Stimulated activated CD4-positive, alpha-beta T cell treated with anti-CD3 and anti-CD28 coated beads, Interleukin-1b, Interleukin-23, amount 100 ng/mL, for 48 hours (primary cell): Measurements from ENCODE around the gene C1QBP.
"Not testable (repeated sequence)": the region's sequence is repeated elsewhere in the genome, so short reads cannot be mapped to it uniquely, and the experiment has no call there.

Source experiments
- DNase-seq: peaks from one replicate; pipeline ENCODE4 v3.0.0-alpha.2; 2020

The C1QBP gene

DNA sequence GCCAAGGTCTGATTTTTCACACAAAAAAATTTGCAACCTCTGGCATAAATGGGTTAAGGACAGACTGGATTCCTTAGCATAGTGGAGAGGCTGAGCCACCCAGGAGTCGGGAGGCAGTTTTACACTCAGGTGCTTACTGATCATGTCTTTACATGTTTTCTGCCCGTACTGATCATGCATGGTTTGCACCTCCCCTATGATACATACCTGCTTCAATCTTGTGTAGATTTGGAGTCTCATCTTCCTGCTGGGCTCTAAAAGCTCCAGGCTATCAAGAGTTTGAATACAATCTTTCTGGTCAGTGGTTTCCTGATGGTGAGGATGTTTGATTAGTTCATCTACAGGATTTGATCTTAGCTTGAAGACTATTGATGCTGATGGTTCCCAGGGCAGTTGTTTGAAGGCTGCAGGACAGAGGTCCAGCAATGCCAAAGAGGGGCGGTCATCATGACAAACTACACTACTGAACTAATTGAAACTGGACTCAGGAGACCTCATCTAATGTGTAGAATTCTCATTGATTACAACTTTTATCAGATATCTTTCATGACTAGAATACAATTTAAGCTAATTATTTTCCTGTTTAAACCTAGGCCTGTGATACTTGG, 6.9 kb downstream of the C1QBP start:
- DNase-seq = no peak

DNA sequence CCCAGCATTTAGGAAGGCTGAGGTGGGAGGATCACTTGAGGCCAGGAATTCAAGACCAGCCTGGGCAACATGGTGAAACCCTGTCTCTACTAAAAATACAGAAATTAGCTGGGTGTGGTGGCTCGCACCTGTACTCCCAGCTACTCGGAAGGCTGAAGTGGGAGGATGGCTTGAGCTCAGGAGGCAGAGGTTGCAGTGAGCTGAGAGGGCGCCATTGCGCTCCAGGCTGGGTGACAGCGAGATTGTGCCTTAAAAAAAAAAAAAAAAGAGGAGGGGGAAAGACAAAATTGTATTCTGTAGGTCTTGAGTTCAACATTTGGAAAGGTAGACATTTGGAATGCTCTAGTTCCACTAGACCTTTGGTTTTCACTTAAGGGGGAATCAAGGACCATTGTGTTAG, 7.7 kb downstream of the C1QBP start:
- not testable (repeated sequence) for DNase-seq

DNA sequence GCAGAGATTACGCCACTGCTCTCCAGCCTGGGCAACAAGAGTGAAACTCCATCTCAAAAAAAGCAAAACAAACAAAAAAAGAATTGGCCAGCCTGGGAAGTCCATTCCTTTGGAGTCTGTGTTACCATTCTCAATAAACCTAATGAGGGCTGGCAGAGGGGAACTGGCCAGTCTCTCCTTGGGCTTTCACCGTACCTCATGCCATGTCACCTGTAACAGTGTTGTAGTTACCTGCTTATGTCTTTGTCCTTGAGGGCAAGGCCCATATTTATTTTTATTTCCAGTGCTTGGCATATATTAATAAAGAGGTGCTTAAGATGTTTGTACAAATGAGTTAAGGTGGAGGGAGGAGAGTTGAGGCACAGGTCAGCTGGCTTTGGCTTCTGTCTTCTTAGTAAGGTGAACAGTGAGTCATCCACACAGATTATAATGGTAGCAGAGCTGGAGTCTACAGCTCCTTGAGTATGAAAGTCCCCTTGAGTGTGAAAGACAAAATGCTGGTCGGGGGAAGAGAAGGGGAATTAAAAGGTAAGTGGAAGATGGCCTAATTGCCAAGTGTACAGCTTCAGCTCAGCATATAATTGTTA, 8.4 kb downstream of the C1QBP start:
- DNase-seq = no peak

DNA sequence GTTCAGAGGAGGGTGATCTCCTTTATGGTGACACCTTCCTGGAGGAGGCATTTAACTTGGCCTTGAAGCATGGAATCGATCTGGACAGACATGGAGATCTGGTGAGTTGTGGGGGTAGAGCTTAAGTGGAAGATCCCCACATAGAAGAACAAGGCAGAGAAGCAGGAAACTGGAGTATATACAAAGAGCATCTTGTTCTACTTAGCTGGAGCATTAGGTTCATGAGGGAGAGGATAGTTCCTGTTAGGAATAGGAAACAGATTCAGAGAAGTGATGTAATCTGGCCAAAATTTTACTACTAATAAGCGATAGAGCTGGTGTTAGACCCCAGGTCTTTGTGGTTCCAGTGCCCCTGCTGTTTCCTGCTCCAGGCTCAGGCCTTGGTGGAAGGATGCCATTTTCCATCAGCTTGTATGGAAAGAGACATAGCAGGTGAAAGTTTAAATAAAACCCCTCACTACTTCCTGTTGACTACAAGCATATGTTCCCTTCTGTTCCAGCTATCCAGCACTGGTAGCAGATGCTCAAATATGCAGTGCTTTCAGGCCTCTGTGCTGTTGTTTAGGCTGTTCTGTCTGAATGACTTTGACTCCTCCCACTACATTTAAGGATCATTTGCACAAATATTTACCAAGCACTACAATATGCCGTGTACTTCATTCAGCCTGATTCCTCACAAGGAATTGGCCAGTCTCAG, 9.6 kb downstream of the C1QBP start:
- no peak for DNase-seq

DNA sequence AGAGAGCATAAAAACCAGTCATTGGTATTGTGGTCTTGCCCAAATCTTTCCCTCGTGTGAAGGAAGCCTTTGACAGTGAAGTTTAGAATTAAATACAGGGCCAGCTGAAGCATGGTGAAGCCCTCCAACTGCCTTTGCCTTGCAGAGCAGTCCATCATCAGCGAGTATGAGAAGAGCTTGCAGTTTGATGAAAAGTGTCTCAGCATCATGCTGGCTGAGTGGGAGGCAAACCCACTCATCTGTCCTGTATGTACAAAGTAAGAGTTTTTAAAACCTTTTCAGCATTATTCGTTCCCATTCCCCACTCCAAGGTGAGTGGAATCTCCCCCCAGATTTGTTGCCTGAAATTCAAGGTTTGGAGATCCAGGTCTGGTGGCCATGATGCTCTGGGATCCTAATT, 13.1 kb downstream of the C1QBP start:
- DNase-seq = no peak

DNA sequence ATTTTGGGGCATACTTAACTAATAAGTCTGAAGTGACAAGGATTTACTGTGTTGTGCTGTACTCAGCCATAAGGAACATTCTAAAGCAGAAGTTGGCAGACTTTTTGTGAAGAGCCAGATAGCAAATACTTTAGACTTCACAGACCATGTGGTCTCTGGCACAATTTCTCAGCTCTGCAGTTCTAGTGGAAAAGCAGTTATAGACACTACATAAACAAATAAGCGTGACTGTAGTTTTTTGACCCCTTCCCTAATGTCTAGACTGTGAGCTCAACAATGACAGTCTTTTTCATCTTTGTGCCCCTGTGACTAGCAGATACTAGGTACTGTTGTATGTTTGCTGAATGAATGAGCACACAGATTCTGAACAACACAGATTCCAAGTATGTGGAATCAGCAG, 14.0 kb downstream of the C1QBP start:
- DNase-seq = no peak

DNA sequence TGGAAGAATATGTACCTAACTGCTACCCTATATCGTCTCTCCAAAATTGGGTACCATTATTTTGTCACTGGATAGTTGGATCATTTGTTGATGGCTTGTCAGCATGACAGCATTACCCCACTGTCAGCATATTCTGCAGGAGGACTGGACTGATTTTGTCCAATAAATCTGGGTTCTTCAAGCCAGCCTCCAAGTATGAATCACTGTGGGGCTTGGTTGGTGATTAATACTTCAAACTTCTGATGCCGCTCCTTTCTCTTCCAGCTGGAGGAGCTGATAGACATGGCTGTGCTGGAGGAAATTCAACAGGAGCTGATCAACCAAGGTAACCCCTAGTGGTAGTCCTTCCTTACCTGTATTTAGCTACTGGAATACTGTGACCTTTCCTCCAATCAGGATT, 16.4 kb downstream of the C1QBP start:
- DNase-seq = no peak

DNA sequence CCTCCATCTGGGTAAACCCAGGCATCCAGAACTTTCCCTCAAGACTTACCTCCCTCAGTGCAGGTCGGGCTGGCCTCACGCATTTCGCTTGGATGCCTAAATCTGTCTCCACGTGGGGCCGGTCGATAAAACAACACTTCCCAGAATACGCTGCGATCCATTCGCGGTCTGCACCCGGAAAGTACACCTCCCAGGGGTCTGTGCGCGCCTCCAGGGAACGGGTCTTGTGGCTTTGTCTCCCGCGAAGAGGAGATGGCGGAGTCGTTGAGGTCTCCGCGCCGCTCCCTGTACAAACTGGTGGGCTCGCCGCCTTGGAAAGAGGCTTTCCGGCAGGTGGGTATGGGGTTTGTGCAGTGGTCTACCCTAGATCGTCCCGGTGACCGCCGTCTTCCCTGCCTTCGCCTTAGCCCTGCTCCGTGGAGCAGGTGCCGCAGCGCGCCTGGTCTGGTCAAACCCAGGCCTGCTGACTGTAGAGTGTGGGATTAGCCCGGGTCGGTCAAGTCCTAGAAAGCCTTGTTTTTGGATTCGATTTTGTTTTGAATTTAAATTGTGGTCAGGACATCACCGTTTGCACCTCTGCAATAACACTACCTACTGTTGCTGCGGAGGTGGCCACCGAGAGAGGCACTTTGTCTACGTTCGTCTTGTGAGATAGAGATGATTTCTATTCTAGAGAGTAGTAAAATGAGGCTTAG, 18.8 kb downstream of the C1QBP start, which contains the start of gene RPAIN:
TSS of gene RPAIN (plus strand) at position 224 of the 695 bp plus-strand sequence. CDS start at position 253, 29 bp downstream.
- DNase-seq = peak; percentile 88

DNA sequence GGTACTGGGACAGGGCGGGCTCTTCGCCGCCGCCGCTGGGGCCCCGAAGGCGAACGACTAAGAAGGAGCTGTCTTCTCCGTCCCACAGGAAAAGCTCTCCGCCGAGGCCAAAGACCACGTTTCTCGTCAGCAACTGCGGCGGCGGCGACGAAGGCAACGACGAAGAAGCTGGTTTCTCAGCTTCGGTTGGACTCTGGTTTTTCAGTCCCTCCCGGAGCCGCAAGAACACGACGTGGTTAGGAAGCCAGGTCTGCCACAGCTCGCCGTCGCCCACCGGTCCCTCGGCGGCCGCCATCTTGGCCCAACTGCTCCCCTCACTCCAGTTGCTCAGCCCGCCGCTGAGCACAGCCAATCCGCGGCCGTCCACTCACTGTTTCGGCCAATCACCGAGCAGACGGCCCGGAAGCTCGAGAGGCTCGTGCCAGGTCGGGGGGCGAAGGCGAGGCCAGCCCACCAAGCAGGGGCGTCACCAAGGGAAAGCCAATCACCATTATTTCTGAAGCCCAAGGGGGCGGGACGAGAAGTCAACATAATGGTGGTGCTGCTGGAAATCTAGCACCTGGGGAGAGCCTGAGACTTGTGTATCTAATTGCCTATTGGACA, 19.5 kb downstream of the C1QBP start, which contains the start of gene NUP88:
TSS of gene NUP88 (minus strand) at position 307 of the 603 bp plus-strand sequence. CDS start at position 295, 12 bp downstream.
- peak; percentile 98 for DNase-seq

DNA sequence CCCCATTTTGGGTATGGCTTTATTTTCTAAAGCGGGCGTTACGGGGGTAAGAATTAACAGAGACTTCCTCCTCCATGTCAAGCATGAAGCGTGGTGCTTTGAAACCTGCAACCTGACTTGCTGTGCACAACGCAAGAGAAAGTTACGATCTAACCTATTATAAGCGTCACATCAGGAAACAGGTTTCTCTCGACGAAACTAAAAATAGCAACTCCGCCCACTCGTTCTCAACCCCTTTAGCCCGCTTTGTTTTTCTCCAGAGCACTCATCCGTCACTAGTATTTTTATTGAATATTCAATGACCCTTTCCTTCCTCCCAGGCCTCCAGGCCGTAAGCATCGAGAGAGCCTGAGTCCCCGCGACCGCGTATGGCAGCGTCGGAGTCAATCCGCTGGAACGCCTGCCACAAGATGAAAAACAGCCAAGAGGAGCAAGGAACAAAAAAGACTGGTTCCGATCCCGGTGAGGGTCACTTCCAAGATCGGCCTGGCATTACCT, 20.0 kb downstream of the C1QBP start:
- peak; percentile 73 for DNase-seq

DNA sequence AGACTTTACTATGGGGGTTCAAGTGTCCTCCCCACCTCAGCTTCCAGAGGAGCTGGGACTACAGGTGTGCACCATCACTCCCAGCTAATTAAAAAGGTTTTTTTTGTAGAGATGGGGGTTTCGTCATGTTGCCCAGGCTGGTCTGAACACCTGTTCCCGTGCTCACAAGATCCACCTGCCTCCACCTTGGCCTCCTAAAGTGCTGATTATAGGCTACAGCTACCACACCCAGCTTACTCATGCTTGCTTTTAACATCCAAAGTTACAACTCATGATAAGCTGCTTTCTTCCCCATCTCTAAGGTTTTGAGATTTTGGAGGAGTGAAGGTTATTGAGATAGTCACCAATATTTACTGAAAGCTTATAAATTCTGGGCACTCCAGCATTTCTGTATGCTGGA, 22.1 kb downstream of the C1QBP start:
- no peak for DNase-seq

DNA sequence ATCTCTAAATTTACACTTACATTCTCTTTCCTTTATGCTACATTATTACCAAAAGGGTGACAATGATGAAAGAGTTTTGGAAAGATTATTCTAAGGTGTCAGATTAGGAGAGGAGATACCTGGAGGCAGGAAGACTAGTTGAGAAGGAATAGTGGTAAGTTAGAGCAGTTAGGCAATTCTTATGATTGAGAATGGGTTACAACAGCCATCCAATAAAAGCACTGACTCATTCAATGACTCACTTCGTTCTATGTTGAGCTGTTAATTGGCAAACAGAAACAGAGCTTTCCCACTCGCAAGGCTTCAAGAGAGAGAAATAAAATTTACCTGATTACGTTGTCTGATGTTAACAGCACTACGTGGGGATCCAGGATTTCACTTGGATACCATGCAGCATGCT, 25.3 kb downstream of the C1QBP start:
- no peak for DNase-seq

DNA sequence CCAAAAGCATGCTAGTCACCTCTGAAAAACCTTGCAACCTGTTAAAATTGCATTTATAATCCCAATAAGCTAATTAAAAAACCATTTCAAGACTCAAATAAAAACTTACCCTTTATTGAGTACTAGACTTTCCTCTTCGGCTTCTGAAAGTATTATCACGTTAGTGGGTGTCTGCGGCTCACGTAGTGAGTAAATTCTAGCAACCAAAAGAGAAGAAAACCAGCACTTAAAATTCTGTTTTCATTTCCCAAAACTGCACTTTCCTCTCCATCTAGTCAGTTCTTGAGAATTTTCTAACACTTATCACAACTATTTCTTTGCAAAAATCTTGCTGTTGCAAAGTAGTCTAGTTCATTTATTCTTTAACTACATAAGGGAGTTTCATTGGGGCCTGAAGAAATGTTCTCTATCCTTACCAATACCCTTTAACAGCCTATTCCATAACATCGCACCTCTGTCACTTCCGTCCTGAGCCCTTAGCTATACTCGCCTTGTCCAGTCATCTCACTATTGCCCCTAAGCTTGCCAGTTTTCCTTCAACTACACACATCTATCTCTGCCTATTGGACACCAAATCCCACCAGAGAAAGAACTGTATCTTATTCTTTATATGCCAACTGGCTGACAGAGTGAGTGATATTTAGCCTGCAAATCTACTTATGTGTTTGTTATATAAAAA, 28.2 kb downstream of the C1QBP start:
- no peak for DNase-seq

DNA sequence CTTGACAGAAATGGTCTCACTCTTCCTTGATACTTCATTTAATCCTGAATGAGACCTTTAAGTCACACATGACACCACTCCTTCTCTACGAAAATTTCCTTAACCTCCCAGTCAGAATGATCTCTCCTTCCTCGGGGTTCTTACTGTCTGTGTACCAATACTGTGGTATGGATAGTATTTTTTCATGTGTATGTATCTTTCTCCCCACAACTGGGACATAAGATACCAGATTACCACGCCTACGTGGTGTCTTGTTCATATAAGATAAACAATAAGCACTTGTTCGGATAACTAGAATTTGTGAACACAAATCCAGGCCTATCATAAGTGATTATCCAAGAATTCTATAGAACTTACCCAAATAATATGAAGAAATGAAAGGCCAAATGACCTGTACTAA, 30.8 kb downstream of the C1QBP start:
- DNase-seq = no peak

DNA sequence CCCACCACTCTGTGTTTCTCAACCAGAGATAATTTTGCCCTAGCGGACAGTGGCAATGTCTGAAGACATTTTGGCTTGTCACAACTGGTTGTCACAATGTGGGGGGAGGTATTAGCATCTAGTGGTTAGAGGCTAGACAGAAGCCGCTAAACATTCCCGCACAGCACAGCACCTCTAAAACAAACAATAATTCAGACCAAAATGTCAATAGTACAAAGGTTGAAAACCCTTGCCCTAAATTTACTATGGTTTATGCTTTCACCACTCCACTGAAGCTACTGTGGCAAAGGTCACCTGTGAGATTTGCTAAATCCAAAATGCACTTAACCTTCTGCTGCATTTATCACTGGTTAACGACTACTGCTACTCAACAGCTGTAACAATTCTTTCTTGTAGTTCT, 33.6 kb downstream of the C1QBP start:
- no peak for DNase-seq

DNA sequence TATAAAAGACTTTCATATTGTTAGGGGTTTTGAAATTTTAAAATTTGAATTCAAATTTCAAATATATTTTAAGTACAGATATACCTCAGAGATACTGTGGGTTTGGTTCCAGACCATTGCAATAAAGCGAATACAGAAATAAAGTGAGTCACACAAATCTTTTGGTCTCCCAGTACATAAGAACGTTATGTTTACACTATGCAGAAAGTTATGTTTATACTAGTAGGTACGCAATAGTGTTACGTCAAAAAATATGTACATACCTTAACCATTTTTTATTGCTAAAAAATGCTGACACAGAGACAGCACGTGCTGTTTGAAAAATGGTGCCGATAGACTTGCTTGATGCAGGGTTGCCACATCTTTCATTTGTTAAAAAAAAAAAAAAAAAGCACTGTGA, 39.2 kb downstream of the C1QBP start:
- no peak for DNase-seq

DNA sequence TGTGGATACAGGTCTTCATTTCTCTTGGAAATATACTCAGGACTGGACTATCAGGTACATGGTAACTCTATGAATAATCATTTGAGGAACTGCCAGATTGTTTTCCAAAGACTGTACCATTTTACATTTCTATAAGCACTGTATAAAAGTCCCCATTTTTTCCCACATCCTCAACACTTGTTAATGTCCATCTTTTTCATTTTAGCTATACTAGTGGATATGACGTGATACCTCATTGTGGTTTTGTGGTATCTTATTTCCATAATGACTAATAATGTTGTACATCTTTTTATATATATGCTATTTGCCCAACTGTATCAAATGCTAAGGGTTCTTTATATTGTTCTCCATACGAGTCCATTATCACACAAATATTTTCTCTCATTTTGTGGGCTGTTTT, 42.3 kb downstream of the C1QBP start:
- DNase-seq = no peak

DNA sequence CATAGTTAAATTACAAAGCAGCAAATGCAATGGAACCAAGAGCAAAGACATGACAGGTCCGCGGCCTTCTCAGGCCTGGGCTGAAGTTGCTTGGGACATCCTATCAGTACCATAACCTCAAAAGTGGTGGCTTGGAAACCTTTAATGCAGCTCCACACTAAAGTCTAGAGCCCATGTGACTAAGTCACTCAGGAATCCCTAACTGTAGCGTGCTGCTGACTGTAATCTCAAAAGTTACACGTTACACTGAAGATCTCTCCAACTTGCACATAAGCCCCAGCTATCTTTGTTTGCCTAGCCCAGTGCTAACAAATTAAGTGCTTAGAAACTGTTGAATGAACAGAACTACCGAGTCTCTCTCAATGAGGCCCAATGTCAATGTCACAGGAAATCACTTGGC, 47.3 kb downstream of the C1QBP start:
- no peak for DNase-seq
